HFFc6 (cell line): Measurements from ENCODE around the gene STK10. TPM values are rescaled to one million over a fixed set of nuclear protein-coding genes. Genes with fewer than 3 reads are reported as not detected.

Experiments
- DNase-seq: peaks from one replicate; pipeline ENCODE4 v3.0.0-alpha.2; 2018
- H3K27ac Mint-ChIP-seq: 2 replicates; pipeline ENCODE4 v1.8.0; 2020; ENCODE audit warnings: mild to moderate bottlenecking, mixed read lengths
- H3K27me3 Mint-ChIP-seq: 2 replicates; pipeline ENCODE4 v1.8.0; 2021; ENCODE audit warnings: mild to moderate bottlenecking, moderate library complexity, mixed read lengths; ENCODE audit not compliant: insufficient read depth
- H3K36me3 Mint-ChIP-seq: 2 replicates; pipeline ENCODE4 v1.8.0; 2021; ENCODE audit warnings: low read depth, mixed read lengths
- H3K4me1 Mint-ChIP-seq: 2 replicates; pipeline ENCODE4 v1.8.0; 2020; ENCODE audit warnings: low read depth, mixed read lengths
- H3K4me3 Mint-ChIP-seq: 2 replicates; pipeline ENCODE4 v1.8.0; 2020; ENCODE audit warnings: mild to moderate bottlenecking, moderate library complexity, mixed read lengths
- H3K9me3 Mint-ChIP-seq: 2 replicates; pipeline ENCODE4 v1.8.0; 2020; ENCODE audit warnings: mild to moderate bottlenecking, mixed read lengths
- total RNA-seq, 6 experiments: library from RNA; stranded (reverse); fragmentation: NEBNext Ultra II Directional; extraction: Animal tissue kit (Norgen Biotek cat#: 25700); gene quantifications; 2 replicates in 1 of 6; 3 replicates in 5 of 6; pipeline ENCODE4 v1.2.3, GENCODE V29; 2021
- TF ChIP-seq, protein P1 (sequence below): fragments of 200-600 bp; sonication (generic); IDR thresholded peaks from 2 replicates; pipeline ENCODE4 v1.5.0; 2021; ENCODE audit warnings: antibody characterized with exemption, mild to moderate bottlenecking

STK10 gene
- total RNA-seq, 6 experiments from 2014 or later = 39.8 to 51.6 (median 47.5) TPM

DNA sequence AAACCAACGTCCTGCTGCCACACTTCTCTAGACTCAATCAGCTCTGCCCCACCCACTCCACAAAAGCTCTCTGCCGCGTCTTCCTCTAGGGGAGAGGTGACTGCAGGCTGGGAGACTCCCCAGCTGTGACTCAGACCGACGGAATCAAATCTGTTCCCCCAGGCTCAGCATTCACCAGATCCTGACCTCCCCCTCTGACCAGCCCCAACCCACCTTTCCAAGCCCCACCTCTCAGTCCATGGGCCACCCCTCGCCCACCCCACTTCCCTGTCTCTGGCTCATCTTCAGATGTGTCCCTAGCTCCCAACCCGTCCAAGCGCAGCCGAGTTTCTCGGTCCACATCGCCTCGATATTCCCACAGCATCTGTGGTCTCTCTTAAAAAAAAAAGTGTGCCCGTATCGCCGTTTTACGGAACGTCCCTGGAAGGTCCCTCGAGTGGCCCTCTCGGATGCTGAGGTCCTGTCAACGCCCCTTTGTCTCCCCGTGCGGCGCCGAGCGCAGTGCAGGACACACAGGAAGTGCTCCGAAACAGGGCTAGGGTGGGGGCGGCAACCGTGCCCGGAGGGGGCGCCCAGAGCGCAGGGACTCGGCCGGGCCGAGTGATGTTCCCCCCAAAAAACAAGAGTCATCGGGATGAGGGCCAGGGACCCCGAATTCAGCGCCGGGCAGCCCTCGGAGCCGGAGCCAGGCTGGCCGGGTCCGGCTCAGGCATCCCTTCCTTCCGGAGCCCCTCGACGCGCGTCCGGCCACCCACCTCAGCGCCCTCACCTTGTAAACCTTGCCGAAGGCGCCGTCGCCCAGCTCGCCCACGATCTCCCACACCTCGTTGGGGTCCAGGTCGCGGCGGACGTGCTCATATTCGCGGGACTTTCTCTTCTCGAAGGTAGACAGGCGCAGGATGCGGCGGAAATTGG, 649 bp downstream of the STK10 start:
- DNase-seq = peak; percentile 81
- H3K36me3 Mint-ChIP-seq = peaks cover 12% of the 10 kb centered on the region; the same call in 1 of the 2 replicates
- peak overlapping the region; percentile 98 for H3K4me3 Mint-ChIP-seq
- H3K27me3 Mint-ChIP-seq = peaks cover 2% of the 10 kb centered on the region; the same call in 1 of the 2 replicates
- peak overlapping the region; percentile 93 for H3K27ac Mint-ChIP-seq
- no peaks in the 10 kb centered on the region for H3K9me3 Mint-ChIP-seq
- peaks cover 31% of the 10 kb centered on the region for H3K4me1 Mint-ChIP-seq
- TF ChIP-seq, protein P1, sequence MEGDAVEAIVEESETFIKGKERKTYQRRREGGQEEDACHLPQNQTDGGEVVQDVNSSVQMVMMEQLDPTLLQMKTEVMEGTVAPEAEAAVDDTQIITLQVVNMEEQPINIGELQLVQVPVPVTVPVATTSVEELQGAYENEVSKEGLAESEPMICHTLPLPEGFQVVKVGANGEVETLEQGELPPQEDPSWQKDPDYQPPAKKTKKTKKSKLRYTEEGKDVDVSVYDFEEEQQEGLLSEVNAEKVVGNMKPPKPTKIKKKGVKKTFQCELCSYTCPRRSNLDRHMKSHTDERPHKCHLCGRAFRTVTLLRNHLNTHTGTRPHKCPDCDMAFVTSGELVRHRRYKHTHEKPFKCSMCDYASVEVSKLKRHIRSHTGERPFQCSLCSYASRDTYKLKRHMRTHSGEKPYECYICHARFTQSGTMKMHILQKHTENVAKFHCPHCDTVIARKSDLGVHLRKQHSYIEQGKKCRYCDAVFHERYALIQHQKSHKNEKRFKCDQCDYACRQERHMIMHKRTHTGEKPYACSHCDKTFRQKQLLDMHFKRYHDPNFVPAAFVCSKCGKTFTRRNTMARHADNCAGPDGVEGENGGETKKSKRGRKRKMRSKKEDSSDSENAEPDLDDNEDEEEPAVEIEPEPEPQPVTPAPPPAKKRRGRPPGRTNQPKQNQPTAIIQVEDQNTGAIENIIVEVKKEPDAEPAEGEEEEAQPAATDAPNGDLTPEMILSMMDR = 0 out of 2 replicates have a peak, but pooled peaks have one; percentile 7

DNA sequence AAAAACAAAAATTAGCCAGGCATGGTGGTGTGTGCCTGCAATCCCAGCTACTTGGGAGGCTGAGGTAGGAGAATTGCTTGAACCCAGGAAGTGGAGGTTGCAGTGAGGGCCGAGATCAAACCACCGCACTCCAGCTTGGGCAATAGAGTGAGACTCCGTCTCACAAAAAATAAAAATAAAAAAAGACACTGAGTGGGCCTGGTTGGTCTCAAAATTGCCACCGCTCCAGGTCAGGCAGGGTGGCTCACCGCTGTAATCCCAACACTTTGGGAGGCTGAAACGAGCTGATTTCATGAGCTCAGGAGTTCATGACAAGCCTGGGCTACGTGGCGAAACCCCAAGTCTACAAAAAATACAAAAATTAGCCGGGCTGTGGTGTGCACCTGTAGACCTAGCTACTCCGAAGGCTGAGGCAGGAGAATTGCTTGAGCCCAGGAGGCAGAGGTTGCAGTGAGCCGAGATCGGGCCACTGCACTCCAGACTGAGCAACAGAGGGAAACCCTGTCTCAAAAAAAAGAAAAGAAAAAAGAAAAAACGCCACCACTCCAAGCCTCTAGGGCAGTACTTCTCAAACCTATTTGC, 1.8 kb downstream of the STK10 start:
- no peak for DNase-seq
- Mint-ChIP-seq H3K27ac (peak overlapping the region; percentile 93), H3K4me3 (peak overlapping the region; percentile 98), H3K4me1 (peaks cover 31% of the 10 kb centered on the region), H3K36me3 (peaks cover 12% of the 10 kb centered on the region; the same call in 1 of the 2 replicates), H3K27me3 (peaks cover 2% of the 10 kb centered on the region; the same call in 1 of the 2 replicates), H3K9me3 (no peaks in the 10 kb centered on the region)
- TF ChIP-seq, protein P1 = no peak

DNA sequence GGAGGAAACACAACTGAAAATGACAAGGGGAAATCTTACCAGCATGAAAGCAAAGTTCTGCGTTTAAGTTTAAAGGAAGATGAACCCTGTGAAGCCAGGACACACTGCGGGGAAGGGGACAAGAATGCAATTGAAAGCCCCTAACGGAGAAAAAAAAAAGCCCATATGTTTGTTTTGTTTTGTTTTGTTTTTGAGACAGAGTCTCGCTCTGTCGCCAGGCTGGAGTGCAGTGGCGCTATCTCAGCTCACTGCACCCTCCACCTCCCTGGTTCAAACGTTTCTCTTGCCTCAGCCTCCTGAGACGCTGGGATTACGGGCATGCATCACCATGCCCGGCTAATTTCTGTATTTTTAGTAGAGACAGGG, 2.9 kb downstream of the STK10 start:
- H3K9me3 Mint-ChIP-seq = no peaks in the 10 kb centered on the region

DNA sequence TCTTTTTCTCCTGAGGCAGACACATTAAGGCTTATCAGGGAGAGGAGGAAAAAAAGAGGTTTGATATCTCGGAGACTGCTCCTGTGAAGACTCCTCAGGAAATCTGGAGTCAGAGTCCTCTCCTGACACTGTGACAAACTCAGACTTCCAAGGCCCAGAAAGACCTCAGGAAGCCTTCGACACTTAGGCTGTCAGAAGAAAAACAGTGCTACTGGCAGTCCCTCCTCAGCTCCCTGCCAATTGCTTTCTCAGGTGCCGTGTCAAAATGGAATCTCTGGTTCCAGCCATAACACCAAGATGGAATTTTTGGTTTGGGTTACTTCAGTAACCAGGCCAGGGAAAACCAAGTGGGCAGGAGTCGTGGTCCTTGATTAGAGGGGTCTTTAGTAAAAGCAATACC, 4.1 kb downstream of the STK10 start:
- Mint-ChIP-seq H3K4me1 (peaks cover 39% of the 10 kb centered on the region), H3K27ac (peak overlapping the region; percentile 49; the same call in 1 of the 2 replicates), H3K36me3 (peaks cover 17% of the 10 kb centered on the region; the same call in 1 of the 2 replicates), H3K9me3 (no peaks in the 10 kb centered on the region), H3K27me3 (peaks cover 2% of the 10 kb centered on the region; the same call in 1 of the 2 replicates), H3K4me3 (no peak overlapping the region)
- TF ChIP-seq, protein P1 = no peak
- DNase-seq = no peak

More for the DNA sequence above, 2.9 kb downstream of the STK10 start:
- Mint-ChIP-seq H3K27me3 (peaks cover 2% of the 10 kb centered on the region; the same call in 1 of the 2 replicates), H3K4me1 (peaks cover 37% of the 10 kb centered on the region), H3K27ac (peak overlapping the region; percentile 53; the same call in 1 of the 2 replicates), H3K4me3 (peak overlapping the region; percentile 98; the same call in 1 of the 2 replicates), H3K36me3 (peaks cover 17% of the 10 kb centered on the region; the same call in 1 of the 2 replicates)
- no peak for DNase-seq
- TF ChIP-seq, protein P1 = no peak

DNA sequence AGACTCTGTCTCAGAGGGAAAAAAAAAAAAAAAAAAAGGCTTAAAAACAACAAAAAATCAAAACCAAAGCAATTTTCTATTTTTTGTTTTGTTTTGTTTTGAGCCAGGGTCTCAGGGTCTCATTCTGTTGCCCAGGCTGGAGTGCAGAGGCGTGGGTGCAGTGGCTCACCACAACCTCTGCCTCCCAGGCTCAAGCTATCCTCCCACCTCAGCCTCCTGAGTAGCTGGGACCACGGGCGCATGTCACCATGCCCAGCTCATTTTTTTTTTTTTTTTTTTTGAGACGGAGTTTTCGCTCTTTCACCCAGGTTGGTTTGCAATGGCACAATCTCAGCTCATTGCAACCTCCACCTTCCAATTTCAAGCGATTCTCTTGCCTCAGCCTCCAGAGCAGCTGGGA, 5.7 kb downstream of the STK10 start:
- TF ChIP-seq, protein P1 = no peak
- Mint-ChIP-seq H3K9me3 (no peaks in the 10 kb centered on the region), H3K27me3 (peaks cover 2% of the 10 kb centered on the region; the same call in 1 of the 2 replicates), H3K36me3 (peaks cover 22% of the 10 kb centered on the region; the same call in 1 of the 2 replicates), H3K4me3 (no peak overlapping the region), H3K4me1 (peaks cover 47% of the 10 kb centered on the region), H3K27ac (no peak overlapping the region)
- no peak for DNase-seq
